Uterus (tissue), 4 donors: ENCODE measurements around the gene KYAT1. TPM values are rescaled to one million over a fixed set of nuclear protein-coding genes. Genes with fewer than 3 reads are reported as not detected.

Source experiments
- DNase-seq, 2 donors: peaks; one replicate each; pipeline ENCODE4 v3.0.0-alpha.2; 2019 to 2020
- H3K27ac ChIP-seq, 2 donors: fragments of 200-600 bp; sonication (generic); 1 replicate in 1 of 2; 2 replicates in 1 of 2; pipeline ENCODE4 v1.5.1; 2016 to 2018
- H3K27me3 ChIP-seq, 2 donors: fragments of 200-600 bp; sonication (generic); one replicate each; pipeline ENCODE4 v1.5.1; 2018 to 2019; ENCODE audit warnings: control low read depth in 1 of 2
- H3K36me3 ChIP-seq, 2 donors: fragments of 200-600 bp; sonication (generic); one replicate each; pipeline ENCODE4 v1.5.1; 2019; ENCODE audit warnings: control low read depth in 1 of 2
- H3K4me1 ChIP-seq, 2 donors: fragments of 200-600 bp; sonication (generic); one replicate each; pipeline ENCODE4 v1.5.1; 2018 to 2019; ENCODE audit warnings: control low read depth in 1 of 2
- H3K4me3 ChIP-seq, 2 donors: fragments of 200-600 bp; sonication (generic); 1 replicate in 1 of 2; 2 replicates in 1 of 2; pipeline ENCODE4 v1.5.1; 2018 to 2019; ENCODE audit warnings: mild to moderate bottlenecking in 1 of 2
- H3K9me3 ChIP-seq, 2 donors: fragments of 200-600 bp; sonication (generic); one replicate each; pipeline ENCODE4 v1.5.1; 2019; ENCODE audit warnings: control low read depth in 1 of 2
- POLR2A ChIP-seq, 2 donors: fragments of 450-650 bp; IDR thresholded peaks; one replicate each; pipeline ENCODE4 v1.6.1; 2016; ENCODE audit warnings: antibody characterized with exemption in 2 of 2, mild to moderate bottlenecking in 1 of 2, moderate library complexity in 1 of 2
- intact Hi-C: fragments of 100-400 bp; cut with DNase I; formaldehyde crosslinking; loops from one replicate; pipeline ENCODE4 v1.15.1; 2023; ENCODE audit warnings: low total_unique reads
- total RNA-seq, 4 donors: library from RNA; depleted of rRNA in 3 of 4; stranded (reverse); fragments of >200 nt in 3 of 4; gene quantifications; one replicate each; pipeline versions ENCODE4 v1.1.0 to v1.2.4, GENCODE V29; 2014 to 2023
- TF ChIP-seq, protein P1 (sequence below), 4 experiments: fragments of 200-600 bp in 2 of 4; fragments of 450-650 bp in 2 of 4; sonication (generic) in 2 of 4; IDR thresholded peaks; one replicate each; pipeline ENCODE4 v1.5.1; 2016 to 2019; ENCODE audit warnings: antibody characterized with exemption in 4 of 4, mild to moderate bottlenecking in 2 of 4, moderate library complexity in 1 of 4
- donor health status: DM: yes; HTN: yes; CAD: no.

KYAT1 gene
- total RNA-seq, 4 donors from 2014 or later = 1.5 to 11.0 (median 3.4) TPM

DNA sequence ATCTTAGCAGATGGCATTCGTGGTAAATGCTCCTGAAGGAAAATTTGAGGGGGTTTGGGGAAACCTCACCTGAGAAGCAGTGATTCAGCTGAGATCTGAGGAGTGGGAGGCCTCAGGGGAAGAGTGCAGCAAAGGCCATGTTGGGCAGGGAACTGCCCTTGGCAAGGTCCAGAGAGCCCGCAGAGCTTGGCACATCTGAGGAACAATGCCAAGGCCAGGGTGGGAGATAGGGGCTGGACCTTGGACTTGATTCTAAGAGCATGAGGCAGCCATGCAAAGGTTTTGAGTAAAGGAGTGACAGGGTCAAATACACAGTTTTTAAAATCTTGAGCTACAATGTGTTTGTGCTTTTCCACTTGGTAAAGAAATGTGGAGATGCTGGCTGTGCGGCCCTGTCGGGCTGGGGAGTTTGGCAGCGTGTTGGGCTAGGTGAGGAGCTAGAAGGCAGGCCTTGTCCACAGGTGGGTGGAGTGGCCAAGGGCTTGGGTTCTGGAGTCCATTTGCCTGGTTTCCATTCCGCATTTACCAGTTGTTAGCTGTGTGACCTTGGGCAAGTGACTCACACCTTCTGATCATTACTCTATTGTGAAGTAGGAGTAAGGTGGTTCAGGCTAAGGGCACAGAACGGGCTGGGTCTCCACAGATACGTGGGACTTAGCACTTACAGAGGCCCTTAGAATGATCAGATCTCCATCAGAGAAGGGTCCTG is 88.6 kb downstream of the KYAT1 start:
- no peaks in the 10 kb centered on the region for H3K27me3 ChIP-seq

DNA sequence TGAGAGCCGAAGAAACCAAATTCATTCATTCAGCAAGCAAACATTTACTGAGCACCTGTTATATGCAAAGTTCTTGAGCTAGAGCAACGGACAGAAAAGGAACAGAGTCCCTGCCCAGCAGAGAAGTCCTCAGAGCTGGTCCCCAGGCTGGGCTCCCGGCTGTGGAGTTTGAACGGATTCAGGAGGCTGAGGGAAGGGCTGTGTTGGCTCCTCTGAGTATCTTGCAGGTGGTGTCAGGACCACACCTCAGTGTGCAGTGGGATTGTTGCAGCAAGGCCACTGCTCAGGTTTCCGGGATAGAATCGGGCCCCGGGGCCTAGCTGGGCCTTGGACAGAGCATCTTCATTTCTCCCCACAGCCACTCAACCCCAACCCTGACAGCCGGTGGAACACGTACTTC is 89.6 kb downstream of the KYAT1 start:
- H3K36me3 ChIP-seq = no peaks in the 10 kb centered on the region
- peaks cover 0 to 4% of the 10 kb centered on the region in 2 donors for H3K4me1 ChIP-seq
- no peak for DNase-seq
- no peaks in the 10 kb centered on the region for H3K9me3 ChIP-seq
- no peak overlapping the region for H3K4me3 ChIP-seq
- H3K27ac ChIP-seq = no peak overlapping the region
- H3K27me3 ChIP-seq = no peaks in the 10 kb centered on the region
- intact Hi-C loops = no loop called here
- TF ChIP-seq POLR2A (IDR thresholded peaks at IDR 0.05) = no peak
- TF ChIP-seq, protein P1, sequence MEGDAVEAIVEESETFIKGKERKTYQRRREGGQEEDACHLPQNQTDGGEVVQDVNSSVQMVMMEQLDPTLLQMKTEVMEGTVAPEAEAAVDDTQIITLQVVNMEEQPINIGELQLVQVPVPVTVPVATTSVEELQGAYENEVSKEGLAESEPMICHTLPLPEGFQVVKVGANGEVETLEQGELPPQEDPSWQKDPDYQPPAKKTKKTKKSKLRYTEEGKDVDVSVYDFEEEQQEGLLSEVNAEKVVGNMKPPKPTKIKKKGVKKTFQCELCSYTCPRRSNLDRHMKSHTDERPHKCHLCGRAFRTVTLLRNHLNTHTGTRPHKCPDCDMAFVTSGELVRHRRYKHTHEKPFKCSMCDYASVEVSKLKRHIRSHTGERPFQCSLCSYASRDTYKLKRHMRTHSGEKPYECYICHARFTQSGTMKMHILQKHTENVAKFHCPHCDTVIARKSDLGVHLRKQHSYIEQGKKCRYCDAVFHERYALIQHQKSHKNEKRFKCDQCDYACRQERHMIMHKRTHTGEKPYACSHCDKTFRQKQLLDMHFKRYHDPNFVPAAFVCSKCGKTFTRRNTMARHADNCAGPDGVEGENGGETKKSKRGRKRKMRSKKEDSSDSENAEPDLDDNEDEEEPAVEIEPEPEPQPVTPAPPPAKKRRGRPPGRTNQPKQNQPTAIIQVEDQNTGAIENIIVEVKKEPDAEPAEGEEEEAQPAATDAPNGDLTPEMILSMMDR (IDR thresholded peaks at IDR 0.05) = no peak

More for the DNA sequence above, 88.6 kb downstream of the KYAT1 start:
- intact Hi-C loops = no loop called here
- Histone ChIP-seq H3K4me3 (no peak overlapping the region), H3K27ac (no peak overlapping the region), H3K4me1 (peaks cover 0 to 1% of the 10 kb centered on the region in 2 donors), H3K9me3 (no peaks in the 10 kb centered on the region), H3K36me3 (no peaks in the 10 kb centered on the region)
- DNase-seq = no peak
- TF ChIP-seq POLR2A (IDR thresholded peaks at IDR 0.05) = no peak
- TF ChIP-seq, protein P1 (IDR thresholded peaks at IDR 0.05) = no peak

- Histone ChIP-seq H3K9me3 (no peaks in the 10 kb centered on the region), H3K27me3 (no peaks in the 10 kb centered on the region), H3K4me3 (no peak overlapping the region), H3K36me3 (no peaks in the 10 kb centered on the region), H3K27ac (no peak overlapping the region), H3K4me1 (peaks cover 0 to 4% of the 10 kb centered on the region in 2 donors)
- no peak for DNase-seq
- TF ChIP-seq, protein P1 (IDR thresholded peaks at IDR 0.05) = no peak
- TF ChIP-seq POLR2A (IDR thresholded peaks at IDR 0.05) = no peak
- intact Hi-C loops = no loop called here
Measured at GRCh38 chr9:128790536-128790935, 91.2 kb downstream of the KYAT1 start.

- Histone ChIP-seq H3K4me1 (peaks cover 0 to 4% of the 10 kb centered on the region in 2 donors), H3K36me3 (no peaks in the 10 kb centered on the region), H3K27me3 (no peaks in the 10 kb centered on the region), H3K27ac (no peak overlapping the region), H3K9me3 (no peaks in the 10 kb centered on the region), H3K4me3 (no peak overlapping the region)
- no peak for DNase-seq
- TF ChIP-seq, protein P1 (IDR thresholded peaks at IDR 0.05) = no peak
- TF ChIP-seq POLR2A (IDR thresholded peaks at IDR 0.05) = no peak
- intact Hi-C loops = no loop called here
Measured at GRCh38 chr9:128788445-128788844, 93.3 kb downstream of the KYAT1 start.

DNA sequence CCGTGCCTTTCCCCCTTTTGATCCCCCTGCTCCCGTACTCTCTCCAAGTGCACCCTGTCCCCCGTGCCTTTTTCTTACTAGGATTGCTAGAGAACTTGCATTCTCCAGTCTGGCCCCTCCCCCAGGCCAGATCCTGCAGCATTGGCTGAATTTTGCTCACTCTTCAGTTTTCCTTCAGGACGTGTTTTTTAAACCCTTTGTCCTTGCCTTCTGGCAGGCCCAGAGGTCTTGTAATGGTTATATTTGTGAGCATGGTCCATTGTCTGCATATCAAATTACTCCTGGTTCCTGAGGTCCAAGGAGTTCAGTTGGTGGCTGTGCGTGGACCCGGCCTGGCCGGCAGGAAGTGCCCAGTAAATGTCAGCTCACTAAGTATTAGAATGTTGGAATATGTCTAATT is 94.1 kb downstream of the KYAT1 start:
- TF ChIP-seq POLR2A (IDR thresholded peaks at IDR 0.05) = no peak
- TF ChIP-seq, protein P1 (IDR thresholded peaks at IDR 0.05) = no peak
- Histone ChIP-seq H3K27me3 (no peaks in the 10 kb centered on the region), H3K36me3 (no peaks in the 10 kb centered on the region), H3K9me3 (no peaks in the 10 kb centered on the region), H3K27ac (peak overlapping the region; percentile 86 to 89), H3K4me1 (peaks cover 0 to 4% of the 10 kb centered on the region in 2 donors), H3K4me3 (peak overlapping the region; percentile 79 to 95)
- intact Hi-C loops = no loop called here
- no peak for DNase-seq
